ENCODE measurements around the gene FRMD4A.

The FRMD4A gene

DNA sequence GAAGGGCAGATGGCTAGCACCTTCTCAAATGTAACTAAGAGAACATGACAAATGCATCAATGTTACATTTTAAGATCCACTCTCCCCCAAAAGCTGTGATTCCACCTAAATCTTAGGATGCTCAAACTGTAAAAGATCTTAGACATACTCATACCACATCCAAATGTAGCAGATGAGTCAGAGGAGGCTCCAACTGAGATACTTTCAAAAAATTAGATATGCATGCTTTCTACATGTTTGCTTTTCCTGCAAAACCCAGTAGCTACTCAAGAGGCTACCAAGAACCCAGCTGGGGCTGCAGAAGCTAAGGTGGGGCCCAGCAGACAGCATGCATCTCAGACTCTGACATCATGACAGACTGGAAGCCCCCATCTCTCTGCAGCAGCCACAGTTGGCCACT lies 31.4 kb upstream of the FRMD4A start:
- no peak for TF ChIP-seq CTCF (IDR thresholded peaks at IDR 0.05; ENCODE audit: low read depth, low read length, missing control alignments)
- H3K36me3 ChIP-seq (replicated peaks): no peaks in the 10 kb centered on the region
- no peak overlapping the region for H3K27ac ChIP-seq

DNA sequence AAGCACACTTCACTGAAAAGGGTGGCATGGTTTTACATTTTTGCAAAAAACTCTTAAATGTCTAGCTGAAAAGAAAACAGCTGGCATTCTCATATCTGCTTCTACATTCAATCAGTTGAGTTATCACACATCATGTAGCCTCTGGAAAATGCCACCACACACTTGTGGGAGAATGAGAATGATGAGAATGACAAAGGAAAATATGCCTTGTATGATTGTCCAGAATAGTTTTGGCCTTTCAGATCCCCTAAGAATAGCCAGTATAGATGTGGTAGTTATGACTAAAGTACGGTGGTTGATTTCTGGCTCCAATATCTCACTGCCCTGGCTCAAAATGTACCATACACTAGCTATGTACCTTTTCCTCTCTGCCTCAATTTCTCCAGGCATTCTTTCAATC lies 30.2 kb upstream of the FRMD4A start:
- H3K4me3 ChIP-seq (ENCODE audit: low read depth, low read length): no peak overlapping the region
- DNase-seq: no peak
- H3K27ac ChIP-seq: no peak overlapping the region
- in situ Hi-C loops (cut with HindIII; ENCODE audit: low pct_ligation_motif_present, low sequenced_read_pairs): no loop called here
- H3K36me3 ChIP-seq (replicated peaks): no peaks in the 10 kb centered on the region
- H3K27me3 ChIP-seq (replicated peaks): no peaks in the 10 kb centered on the region
- TF ChIP-seq CTCF (IDR thresholded peaks at IDR 0.05; ENCODE audit: low read depth, low read length, missing control alignments): no peak

More for the DNA sequence above, 31.4 kb upstream of the FRMD4A start:
- in situ Hi-C loops (cut with HindIII; ENCODE audit: low pct_ligation_motif_present, low sequenced_read_pairs): no loop called here
- peak; percentile 25 for DNase-seq
- no peaks in the 10 kb centered on the region for H3K27me3 ChIP-seq (replicated peaks)
- H3K4me3 ChIP-seq (ENCODE audit: low read depth, low read length): no peak overlapping the region

DNA sequence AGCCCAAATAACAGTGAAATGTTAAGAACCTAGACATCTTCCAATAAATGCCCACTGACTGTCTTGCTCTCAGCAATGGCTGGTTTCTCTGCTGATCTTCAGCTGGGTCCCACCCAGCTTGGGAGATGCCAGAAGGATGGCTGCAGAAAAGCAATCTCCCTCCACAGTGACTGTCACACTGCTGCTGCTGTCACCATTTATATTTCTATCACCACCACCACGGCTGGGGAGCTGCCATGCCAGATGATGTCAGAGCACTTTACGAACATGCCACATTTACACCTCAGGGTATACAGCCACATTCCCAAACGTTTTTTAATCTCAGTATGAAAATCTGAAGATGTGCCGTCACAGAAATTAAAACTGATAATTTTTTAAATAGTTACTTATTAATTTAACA lies 29.8 kb upstream of the FRMD4A start:
- H3K27ac ChIP-seq: no peak overlapping the region
- in situ Hi-C loops (cut with HindIII; ENCODE audit: low pct_ligation_motif_present, low sequenced_read_pairs): no loop called here
- no peaks in the 10 kb centered on the region for H3K36me3 ChIP-seq (replicated peaks)
- DNase-seq: no peak
- no peak overlapping the region for H3K4me3 ChIP-seq (ENCODE audit: low read depth, low read length)
- no peak for TF ChIP-seq CTCF (IDR thresholded peaks at IDR 0.05; ENCODE audit: low read depth, low read length, missing control alignments)
- no peaks in the 10 kb centered on the region for H3K27me3 ChIP-seq (replicated peaks)

DNA sequence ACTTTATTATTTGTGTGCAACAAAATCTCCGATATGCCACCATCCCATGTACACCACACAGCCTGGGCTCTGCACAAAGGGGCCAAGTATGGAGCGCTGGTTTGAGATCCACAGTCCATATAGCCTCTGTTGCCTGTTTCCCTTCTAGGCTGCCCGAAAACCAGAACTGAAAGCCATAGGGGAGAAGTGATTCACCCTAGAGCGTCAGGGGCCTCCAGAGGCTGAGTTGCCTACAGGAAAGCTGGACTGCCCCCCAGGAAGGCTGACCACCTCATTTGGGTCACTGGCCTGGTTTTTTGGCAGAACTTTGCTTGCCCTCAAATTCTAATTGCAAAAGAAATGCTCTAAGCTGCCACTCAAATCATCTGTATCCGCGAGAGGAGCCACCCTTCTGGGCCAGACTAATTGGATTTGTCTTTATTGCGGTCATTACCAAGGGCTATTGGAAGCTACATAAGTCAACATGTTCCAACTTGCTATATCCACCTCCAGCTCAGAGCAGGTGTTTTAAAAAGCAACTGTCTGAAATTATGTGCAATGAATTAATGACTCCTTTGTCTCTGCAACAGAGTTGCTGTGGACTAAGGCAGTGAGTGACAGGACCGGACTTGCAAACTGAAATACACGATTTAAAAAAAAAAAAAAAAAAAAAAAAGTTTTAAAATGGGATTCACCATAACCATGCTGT lies 28.3 kb upstream of the FRMD4A start:
- in situ Hi-C loops (cut with HindIII; ENCODE audit: low pct_ligation_motif_present, low sequenced_read_pairs): no loop called here
- no peak for TF ChIP-seq CTCF (IDR thresholded peaks at IDR 0.05; ENCODE audit: low read depth, low read length, missing control alignments)
- no peak overlapping the region for H3K27ac ChIP-seq
- no peak overlapping the region for H3K4me3 ChIP-seq (ENCODE audit: low read depth, low read length)
- no peaks in the 10 kb centered on the region for H3K36me3 ChIP-seq (replicated peaks)
- H3K27me3 ChIP-seq (replicated peaks): no peaks in the 10 kb centered on the region
- DNase-seq: no peak

- no peak overlapping the region for H3K4me3 ChIP-seq (ENCODE audit: low read depth, low read length)
- H3K27ac ChIP-seq: no peak overlapping the region
Measured at GRCh38 chr10:14356921-14357320, 26.2 kb upstream of the FRMD4A start.

More at GRCh38 chr10:14356921-14357320, 26.2 kb upstream of the FRMD4A start:
- in situ Hi-C loops (cut with HindIII; ENCODE audit: low pct_ligation_motif_present, low sequenced_read_pairs): no loop called here
- H3K36me3 ChIP-seq (replicated peaks): no peaks in the 10 kb centered on the region
- no peaks in the 10 kb centered on the region for H3K27me3 ChIP-seq (replicated peaks)
- peak; percentile 40 for DNase-seq
- TF ChIP-seq CTCF (IDR thresholded peaks at IDR 0.05; ENCODE audit: low read depth, low read length, missing control alignments): no peak

Data from brain microvascular endothelial cell (primary cell).